Fibroblast of villous mesenchyme (primary cell): ENCODE measurements around the gene AZIN2. TPM values are rescaled to one million over a fixed set of nuclear protein-coding genes. Genes with fewer than 3 reads are reported as not detected.

Source experiments
- DNase-seq: peaks from one replicate; pipeline ENCODE4 v3.0.0-alpha.2; 2010; ENCODE audit warnings: low read depth
- H3K4me3 ChIP-seq: 2 replicates; pipeline ENCODE4 v1.5.1; 2011; ENCODE audit warnings: low read depth, mild to moderate bottlenecking, low read length
- total RNA-seq: library from RNA; depleted of rRNA; stranded (reverse); fragments of >200 nt; gene quantifications from 2 replicates; pipeline ENCODE4 v1.2.3, GENCODE V29; 2012
- TF ChIP-seq, protein P1 (sequence below): IDR thresholded peaks from 2 replicates; pipeline ENCODE4 v1.5.1; 2012; ENCODE audit warnings: low read depth, mild to moderate bottlenecking, low read length; ENCODE audit not compliant: insufficient read depth

Gene AZIN2
- total RNA-seq, 1 donor: 2.6 TPM

- no peak overlapping the region for H3K4me3 ChIP-seq
- no peak for DNase-seq
- TF ChIP-seq, protein P1, sequence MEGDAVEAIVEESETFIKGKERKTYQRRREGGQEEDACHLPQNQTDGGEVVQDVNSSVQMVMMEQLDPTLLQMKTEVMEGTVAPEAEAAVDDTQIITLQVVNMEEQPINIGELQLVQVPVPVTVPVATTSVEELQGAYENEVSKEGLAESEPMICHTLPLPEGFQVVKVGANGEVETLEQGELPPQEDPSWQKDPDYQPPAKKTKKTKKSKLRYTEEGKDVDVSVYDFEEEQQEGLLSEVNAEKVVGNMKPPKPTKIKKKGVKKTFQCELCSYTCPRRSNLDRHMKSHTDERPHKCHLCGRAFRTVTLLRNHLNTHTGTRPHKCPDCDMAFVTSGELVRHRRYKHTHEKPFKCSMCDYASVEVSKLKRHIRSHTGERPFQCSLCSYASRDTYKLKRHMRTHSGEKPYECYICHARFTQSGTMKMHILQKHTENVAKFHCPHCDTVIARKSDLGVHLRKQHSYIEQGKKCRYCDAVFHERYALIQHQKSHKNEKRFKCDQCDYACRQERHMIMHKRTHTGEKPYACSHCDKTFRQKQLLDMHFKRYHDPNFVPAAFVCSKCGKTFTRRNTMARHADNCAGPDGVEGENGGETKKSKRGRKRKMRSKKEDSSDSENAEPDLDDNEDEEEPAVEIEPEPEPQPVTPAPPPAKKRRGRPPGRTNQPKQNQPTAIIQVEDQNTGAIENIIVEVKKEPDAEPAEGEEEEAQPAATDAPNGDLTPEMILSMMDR: no peak
Measured at GRCh38 chr1:33094486-33094885, 13.5 kb downstream of the AZIN2 start.

DNA sequence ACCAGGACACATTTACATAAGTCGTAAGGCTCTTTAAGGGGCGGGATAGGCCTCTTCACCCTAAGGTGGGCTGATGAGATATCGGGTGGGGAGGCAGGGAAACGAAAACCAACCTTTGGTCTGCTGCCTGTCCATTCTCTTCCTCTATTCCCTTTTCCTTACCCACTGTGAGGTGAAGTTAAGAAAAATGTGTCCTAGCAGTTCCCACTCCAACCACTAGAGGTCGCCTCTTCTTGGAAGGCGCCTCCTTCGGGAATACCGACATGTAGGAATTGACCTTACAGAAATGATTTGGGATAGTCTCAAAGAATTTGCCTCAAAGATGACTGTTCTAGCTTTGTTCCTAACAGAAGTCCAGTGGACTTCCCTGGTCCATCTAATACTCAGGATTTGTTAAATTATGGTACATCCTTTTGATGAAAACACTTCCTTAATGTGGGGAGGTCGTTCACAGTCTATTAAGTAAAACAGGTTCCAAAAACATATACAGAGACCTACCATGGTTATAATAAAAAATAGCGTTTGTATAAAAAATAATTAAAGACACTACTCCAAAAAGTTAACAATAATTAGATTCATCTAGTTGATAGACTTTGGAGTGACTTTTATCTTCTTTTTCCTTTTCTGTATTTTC, 14.1 kb downstream of the AZIN2 start:
- TF ChIP-seq, protein P1: peak; percentile 98
- DNase-seq: peak; percentile 79

GRCh38 chr1:33096363-33097005, 15.5 kb downstream of the AZIN2 start:
- TF ChIP-seq, protein P1: no peak
- no peak overlapping the region for H3K4me3 ChIP-seq
- peak; percentile 54 for DNase-seq

More for the DNA sequence above, 14.1 kb downstream of the AZIN2 start:
- no peak overlapping the region for H3K4me3 ChIP-seq

DNA sequence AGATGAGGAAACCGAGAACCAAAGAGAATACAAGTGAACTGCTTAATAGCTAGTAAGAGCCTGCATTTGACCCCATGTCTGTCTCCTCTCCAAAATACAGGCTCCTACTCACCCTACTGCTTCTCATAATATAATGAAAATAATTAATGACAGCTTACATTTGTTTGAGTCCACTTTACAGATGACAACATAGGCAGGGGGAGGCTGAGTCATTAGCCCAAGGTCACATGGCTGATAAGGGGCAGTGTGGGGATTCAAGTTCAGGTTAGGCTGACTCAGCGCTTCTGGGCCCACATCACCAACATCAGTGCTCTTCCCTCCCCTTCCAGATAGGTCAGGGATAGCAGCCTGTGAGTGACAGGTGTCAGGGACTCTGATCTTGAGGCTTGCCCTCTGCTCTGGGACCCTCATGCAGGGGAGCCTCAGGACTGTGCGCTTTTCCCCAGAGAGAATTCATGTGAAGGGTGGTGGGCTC, 16.2 kb downstream of the AZIN2 start:
- TF ChIP-seq, protein P1: no peak
- DNase-seq: peak; percentile 46
- H3K4me3 ChIP-seq: no peak overlapping the region

- no peak overlapping the region for H3K4me3 ChIP-seq
- no peak for DNase-seq
- TF ChIP-seq, protein P1: no peak
Measured at GRCh38 chr1:33097762-33098161, 16.8 kb downstream of the AZIN2 start.

- TF ChIP-seq, protein P1: no peak
- H3K4me3 ChIP-seq: no peak overlapping the region
- peak; percentile 90 for DNase-seq
Measured at GRCh38 chr1:33098371-33098770, 17.4 kb downstream of the AZIN2 start.
